Testis (tissue), 2 donors: Measurements from ENCODE around the gene CLTA.

Experiments
- CTCF ChIP-seq, 3 experiments: fragments of 450-650 bp in 2 of 3; fragments of 200-600 bp in 1 of 3; sonication (generic) in 1 of 3; IDR thresholded peaks; one replicate each; pipeline ENCODE4 v1.5.1; 2016 to 2019; ENCODE audit warnings: antibody characterized with exemption in 3 of 3, mild to moderate bottlenecking in 2 of 3, moderate library complexity in 1 of 3
- POLR2A ChIP-seq: fragments of 450-650 bp; IDR thresholded peaks from one replicate; pipeline ENCODE4 v1.6.1; 2017; ENCODE audit warnings: antibody characterized with exemption, mild to moderate bottlenecking, moderate library complexity

DNA sequence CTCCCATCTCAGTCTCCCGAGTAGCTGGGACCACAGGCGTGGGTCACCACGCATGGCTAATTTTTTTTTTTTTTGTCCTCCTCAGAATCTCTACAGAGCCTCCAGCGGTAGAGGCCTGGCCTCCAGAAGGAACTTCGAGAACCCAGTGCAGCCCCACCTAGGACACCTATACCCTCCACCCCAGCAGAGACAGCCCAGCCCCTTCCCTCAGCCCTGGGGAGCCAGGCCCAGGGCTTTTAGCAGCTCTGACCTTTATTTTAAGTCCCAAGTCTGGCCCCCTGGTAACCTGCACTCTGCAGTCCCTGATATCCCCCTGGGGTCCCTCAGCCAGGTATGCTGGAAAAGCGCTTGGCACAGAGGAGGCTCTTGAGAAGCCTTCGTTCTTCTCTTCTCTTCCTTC is 49.0 kb upstream of the CLTA start:
- TF ChIP-seq CTCF (IDR thresholded peaks at IDR 0.05) (no peak), POLR2A (no peak)
